Inflammatory macrophage treated with lipopolysaccharide for 1 hour (primary cell): ENCODE measurements around the gene RCN1.
"Not testable (repeated sequence)": the region's sequence is repeated elsewhere in the genome, so short reads cannot be mapped to it uniquely, and the experiment has no call there.

Source experiments
- DNase-seq, 2 donors: peaks; one replicate each; pipeline ENCODE4 v3.0.0-alpha.2; 2020 to 2022

RCN1 gene

DNA sequence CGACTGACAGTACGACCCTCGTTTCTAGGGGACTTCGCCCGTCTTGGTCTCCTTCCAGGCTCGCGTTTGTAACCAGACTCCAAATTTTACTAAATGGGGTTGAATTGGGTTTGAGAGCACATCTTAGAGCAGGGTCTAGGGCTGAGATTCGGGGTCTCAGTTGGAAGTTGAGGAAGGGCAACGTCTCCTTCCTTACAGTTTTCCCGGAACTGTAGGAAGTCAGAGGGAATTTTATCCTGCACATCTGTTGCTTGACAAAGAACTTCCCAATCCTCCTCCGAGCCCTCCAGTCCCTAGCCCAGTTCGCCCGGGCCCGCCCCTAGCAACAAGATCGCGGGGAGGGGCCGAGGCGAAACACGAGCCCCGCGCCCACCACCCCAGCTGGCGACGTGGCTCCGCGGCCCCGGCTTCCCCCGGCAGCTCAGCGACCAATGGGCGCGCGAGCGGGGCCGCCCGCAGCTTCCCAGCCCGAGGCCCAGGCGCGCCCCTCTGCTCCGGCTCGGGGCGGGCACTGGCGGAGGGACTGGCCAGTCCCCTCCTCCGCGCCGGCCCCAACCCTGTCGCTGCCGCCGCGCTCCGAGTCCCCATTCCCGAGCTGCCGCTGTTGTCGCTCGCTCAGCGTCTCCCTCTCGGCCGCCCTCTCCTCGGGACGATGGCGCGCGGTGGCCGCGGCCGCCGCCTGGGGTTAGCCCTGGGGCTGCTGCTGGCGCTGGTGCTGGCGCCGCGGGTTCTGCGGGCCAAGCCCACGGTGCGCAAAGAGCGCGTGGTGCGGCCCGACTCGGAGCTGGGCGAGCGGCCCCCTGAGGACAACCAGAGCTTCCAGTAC lies at the start of gene RCN1:
Gene RCN1 (plus strand): TSS at position 530 of the 826 bp plus-strand sequence. CDS start 123 bp downstream, at position 653.
- peak; percentile 54 to 75 for DNase-seq

DNA sequence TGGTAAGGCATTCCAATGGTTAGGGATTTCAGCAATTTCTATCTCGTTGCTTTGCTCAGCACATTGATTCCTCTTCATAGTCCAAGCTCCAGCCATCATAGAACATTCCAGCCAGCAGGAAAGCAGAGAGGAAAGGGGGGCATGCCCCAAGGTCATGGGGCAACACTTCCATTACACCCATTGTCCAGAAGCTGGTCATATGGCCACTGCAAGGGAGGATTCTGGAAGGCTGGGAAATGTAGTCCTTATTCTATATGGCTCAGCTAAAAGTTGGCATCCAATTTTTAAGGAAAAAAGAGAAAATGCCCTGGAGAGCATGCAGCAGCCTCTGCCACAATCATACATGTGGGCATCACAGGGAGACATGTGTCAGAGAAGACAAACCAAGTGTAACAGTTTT lies 47.1 kb upstream of the RCN1 start:
- DNase-seq: no peak

DNA sequence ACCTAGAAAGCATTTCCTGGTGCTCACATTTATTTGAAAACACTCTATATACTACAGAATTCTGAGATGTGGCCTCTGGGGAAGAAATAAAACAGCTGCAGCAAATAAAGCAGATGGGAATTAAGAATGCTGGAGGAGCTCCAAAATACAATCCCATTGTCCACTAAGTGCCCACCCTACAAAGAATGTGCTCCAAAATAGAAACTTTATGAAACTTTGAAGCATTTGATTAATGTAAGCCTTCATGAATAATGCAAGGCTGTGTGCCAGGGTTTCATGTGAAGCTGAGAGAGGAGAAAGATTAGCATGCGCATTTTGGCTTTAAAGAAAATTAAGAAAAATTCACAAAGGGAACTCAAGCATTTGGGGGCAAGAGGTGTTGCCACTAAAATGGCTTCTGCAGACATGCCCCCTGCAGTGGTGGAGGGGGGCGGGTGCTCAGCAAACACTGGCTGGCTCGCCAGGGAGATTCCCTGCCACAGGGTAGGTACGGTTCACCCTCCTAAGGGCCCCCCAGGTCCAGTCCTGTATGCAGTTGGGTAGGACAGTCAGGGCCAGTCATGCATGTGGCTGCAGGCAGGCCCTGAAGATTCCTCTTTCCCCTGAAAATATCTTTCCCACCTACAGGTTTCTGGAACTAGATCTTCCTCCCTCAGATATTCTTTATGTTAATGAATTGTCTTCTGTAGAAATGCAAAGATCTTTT lies 46.6 kb upstream of the RCN1 start:
- DNase-seq: no peak

DNA sequence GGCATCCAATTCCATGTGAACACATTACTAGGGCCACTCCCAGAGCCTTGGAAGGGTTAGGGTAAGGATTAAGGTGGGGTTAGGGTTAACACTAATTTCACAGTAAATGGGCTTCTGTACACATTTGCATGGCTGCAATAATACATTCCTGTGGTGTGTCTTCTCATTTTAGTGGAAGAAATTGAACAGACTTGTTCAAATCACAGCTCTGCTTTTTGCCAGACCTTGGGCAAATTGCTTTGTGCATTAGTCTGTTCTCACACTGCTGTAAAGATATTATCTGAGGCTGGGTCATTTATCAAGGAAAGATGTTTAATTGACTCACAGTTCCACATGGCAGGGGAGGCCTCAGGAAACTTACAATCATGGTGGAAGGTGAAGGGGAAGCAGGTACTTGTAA lies 45.4 kb upstream of the RCN1 start:
- DNase-seq: no peak

DNA sequence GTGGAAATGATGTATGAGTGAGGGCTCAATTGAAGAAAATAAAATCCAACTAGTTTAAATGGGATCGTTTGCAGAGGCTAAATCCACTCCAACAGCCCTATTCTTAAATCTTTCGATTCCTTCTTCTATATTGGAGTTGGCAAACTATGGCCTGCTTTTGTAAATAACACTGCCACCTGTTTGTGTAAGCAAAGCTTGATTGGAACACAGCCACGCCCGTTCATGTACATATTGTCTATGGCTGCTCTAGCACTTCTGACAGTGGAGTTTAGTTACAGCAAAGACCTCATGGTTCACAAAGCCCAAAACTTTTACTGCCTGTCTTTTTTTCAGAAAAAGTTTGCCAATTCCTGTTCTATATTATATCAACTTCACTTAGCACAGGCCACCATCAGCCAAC lies 40.6 kb upstream of the RCN1 start:
- no peak for DNase-seq

- peak; percentile 34 to 89 for DNase-seq
These were observed 38.7 kb upstream of the RCN1 start for GRCh38 chr11:32052215-32052614.

GRCh38 chr11:32053151-32053888 lies 37.6 kb upstream of the RCN1 start:
- DNase-seq: no peak

GRCh38 chr11:32055861-32056260 lies 35.0 kb upstream of the RCN1 start:
- DNase-seq: peak in 1 of 2 donors; percentile 9

- peak in 1 of 2 donors; percentile 19 for DNase-seq
These were observed 34.4 kb upstream of the RCN1 start for GRCh38 chr11:32056438-32056837.

GRCh38 chr11:32059686-32060462 lies 31.0 kb upstream of the RCN1 start:
- DNase-seq: no peak

- no peak for DNase-seq
These were observed 28.3 kb upstream of the RCN1 start for GRCh38 chr11:32062540-32062939.

- not testable (repeated sequence) for DNase-seq
These were observed 27.8 kb upstream of the RCN1 start for GRCh38 chr11:32063031-32063430.

- no peak for DNase-seq
These were observed 24.8 kb upstream of the RCN1 start for GRCh38 chr11:32065865-32066629.

- no peak for DNase-seq
These were observed 22.6 kb upstream of the RCN1 start for GRCh38 chr11:32068134-32068870.

DNA sequence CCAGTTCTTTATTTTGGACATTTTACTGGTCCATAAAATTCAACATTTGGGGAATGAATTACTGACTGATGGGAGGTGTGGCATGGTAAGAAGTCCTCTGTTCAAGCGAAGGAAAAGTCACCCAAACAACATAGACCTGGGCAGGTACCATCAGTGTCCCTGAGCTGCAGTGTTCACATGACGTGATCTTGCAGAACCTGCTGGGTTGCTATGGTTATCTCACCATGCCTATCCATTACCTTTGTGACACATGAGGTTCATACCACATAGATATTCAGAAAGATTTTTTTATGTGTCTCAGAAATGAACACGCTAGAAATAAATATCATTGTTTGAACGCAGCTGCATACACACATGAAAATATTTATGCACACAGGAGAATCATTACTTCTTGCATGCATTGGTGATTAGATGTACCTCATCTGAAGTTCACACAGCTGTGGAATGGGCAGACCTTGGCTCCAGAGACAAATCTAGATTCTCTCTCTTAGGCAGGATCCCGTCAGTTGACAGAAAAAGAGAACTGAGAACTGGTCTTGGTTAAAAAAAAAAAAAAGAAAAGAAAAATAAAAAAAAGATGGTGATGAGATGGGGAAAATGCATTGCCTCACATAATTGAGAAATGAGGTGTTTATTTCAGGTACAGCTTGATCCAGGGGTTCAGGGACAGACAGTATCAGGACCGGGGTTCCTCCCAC lies 21.4 kb upstream of the RCN1 start:
- no peak for DNase-seq

GRCh38 chr11:32070692-32071091 lies 20.2 kb upstream of the RCN1 start:
- DNase-seq: no peak

- no peak for DNase-seq
These were observed 19.1 kb upstream of the RCN1 start for GRCh38 chr11:32071811-32072210.

GRCh38 chr11:32072872-32073643 lies 17.8 kb upstream of the RCN1 start:
- no peak for DNase-seq

GRCh38 chr11:32073644-32074026 lies 17.2 kb upstream of the RCN1 start:
- DNase-seq: no peak

DNA sequence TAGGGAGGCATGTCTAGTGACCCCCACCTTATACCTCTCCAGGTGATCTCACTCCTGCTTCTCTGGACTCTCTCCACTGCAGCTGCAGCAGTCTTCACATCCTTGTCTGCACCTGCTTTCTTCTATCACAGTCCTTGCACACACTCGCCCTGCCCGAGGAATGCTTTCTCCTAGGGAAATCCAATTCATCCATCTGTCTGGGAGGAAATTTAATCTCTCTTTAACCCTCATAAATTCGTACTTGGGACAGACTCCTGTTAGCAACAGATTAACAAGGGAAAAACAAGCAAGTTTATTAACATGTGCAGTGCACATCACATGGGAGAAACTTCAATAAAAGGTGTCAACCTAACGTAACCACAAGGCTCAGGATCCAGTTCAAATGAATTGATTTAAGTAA lies 11.3 kb upstream of the RCN1 start:
- no peak for DNase-seq
